ENCODE data around the gene HHAT. TPM values are rescaled to one million over a fixed set of nuclear protein-coding genes. Genes with fewer than 3 reads are reported as not detected.

Gene HHAT
- total RNA-seq, 2 donors from 2014 or later: 7.5 to 9.2 TPM

DNA sequence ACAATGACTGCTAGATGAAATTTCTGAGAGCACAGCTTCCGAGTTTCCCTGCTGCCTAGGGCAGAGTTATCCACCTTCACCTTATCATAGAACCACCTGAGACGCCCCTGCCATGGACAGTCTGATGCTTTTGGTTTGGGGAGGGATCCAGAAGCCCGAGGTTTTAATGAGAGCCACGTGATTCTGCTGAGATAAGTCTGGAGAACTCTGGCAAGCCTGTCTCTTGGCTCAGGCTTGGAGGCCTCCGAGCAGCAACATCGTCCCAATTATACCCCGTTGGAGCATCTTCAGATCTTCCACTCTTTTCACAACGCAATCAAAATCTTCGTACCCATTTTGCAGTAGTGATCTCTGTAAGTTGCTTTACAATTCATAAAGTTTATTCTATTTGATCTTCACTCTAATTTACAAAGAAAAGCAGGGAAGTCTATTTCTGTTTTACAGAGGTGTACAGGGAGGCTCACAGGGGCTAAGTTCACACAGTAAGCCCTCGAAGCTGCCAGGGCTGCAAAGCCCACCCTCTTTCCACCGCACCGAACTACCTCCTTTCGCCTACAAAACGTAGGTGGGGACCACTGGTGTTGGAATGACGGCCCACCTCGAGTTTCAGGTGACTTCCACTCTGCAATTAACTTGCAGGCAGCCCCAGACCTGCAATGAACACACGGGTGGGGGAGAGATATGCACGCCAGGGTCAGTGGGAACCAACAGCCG lies 513 bp upstream of the HHAT start:
- H3K9me3 ChIP-seq (ENCODE audit: control insufficient read depth, low read length, poor library complexity, severe bottlenecking): no peaks in the 10 kb centered on the region
- Mint-ChIP-seq H3K36me3 (ENCODE audit: low read depth) (no peaks in the 10 kb centered on the region), H3K27ac (peak overlapping the region; percentile 97), H3K4me3 (peak overlapping the region; percentile 95), H3K4me1 (peaks cover 34% of the 10 kb centered on the region), H3K27me3 (no peaks in the 10 kb centered on the region)
- DNase-seq (no peak), ATAC-seq (no peak)

DNA sequence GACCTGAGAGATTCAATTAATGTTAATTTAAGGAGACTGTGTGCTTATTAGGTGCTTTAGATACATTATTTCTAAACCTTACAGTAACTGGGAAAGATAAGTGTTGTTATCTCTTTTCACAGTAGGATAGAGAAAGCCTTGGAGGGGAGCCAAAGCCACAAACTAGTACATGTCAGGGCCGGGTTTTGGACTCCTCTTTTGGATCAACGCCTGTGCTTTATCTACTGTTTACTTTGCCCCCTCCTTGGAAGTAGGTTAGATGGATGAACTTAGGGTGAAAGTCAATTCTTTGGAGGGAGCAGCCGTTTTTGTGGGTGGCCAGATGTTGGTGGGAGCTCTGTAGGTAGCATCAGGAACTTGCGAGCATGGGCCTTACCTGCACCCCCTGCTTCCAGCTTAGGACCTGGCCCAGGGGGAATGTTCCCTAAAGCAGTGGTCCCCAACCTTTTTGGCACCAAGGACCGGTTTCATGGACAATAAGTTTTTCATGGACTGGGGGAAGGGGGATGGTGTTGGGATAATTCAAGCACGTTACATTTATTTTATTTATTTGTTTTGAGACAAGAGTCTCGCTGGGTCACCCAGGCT lies 1.7 kb downstream of the HHAT start:
- ATAC-seq (no peak), DNase-seq (no peak)
- Mint-ChIP-seq H3K36me3 (ENCODE audit: low read depth) (no peaks in the 10 kb centered on the region), H3K4me1 (peaks cover 34% of the 10 kb centered on the region), H3K4me3 (peak overlapping the region; percentile 95), H3K27ac (peak overlapping the region; percentile 97), H3K27me3 (no peaks in the 10 kb centered on the region)
- H3K9me3 ChIP-seq (ENCODE audit: control insufficient read depth, low read length, poor library complexity, severe bottlenecking): no peaks in the 10 kb centered on the region

DNA sequence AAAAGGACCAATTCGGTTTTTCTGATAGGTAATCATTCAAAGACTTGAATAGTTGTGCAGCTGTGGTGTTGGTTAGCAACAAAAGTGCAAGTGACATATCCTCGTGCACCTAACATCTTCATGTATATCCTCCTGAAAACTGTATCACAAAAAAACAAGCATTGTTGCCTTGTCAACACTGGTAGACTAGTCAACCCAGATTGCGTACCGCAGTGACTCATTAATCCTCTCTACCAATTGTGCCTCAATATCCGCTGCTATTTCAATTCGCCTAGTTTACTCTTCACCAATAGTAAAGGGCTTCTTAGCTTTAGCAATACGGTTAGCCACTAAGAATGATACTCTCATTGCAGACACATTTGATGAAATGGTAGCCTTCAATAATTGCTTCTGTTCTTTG lies 3.5 kb downstream of the HHAT start:
- ATAC-seq: peak; percentile 75
- DNase-seq: peak in 2 of 3 donors; percentile 17 to 33
- Mint-ChIP-seq H3K36me3 (ENCODE audit: low read depth) (no peaks in the 10 kb centered on the region), H3K4me1 (peaks cover 37% of the 10 kb centered on the region), H3K27me3 (no peaks in the 10 kb centered on the region), H3K27ac (peak overlapping the region; percentile 97), H3K4me3 (peak overlapping the region; percentile 63)
- no peaks in the 10 kb centered on the region for H3K9me3 ChIP-seq (ENCODE audit: control insufficient read depth, low read length, poor library complexity, severe bottlenecking)

- peak; percentile 72 for ATAC-seq
- H3K36me3 Mint-ChIP-seq (ENCODE audit: low read depth): no peaks in the 10 kb centered on the region
- peak overlapping the region; percentile 97 for H3K27ac Mint-ChIP-seq
- DNase-seq: peak in 2 of 3 donors; percentile 34 to 50
- no peaks in the 10 kb centered on the region for H3K9me3 ChIP-seq (ENCODE audit: control insufficient read depth, low read length, poor library complexity, severe bottlenecking)
- peak overlapping the region; percentile 63 for H3K4me3 Mint-ChIP-seq
- H3K4me1 Mint-ChIP-seq: peaks cover 40% of the 10 kb centered on the region
- H3K27me3 Mint-ChIP-seq: no peaks in the 10 kb centered on the region
Observed at GRCh38 chr1:210332719-210333398, 4.2 kb downstream of the HHAT start.

DNA sequence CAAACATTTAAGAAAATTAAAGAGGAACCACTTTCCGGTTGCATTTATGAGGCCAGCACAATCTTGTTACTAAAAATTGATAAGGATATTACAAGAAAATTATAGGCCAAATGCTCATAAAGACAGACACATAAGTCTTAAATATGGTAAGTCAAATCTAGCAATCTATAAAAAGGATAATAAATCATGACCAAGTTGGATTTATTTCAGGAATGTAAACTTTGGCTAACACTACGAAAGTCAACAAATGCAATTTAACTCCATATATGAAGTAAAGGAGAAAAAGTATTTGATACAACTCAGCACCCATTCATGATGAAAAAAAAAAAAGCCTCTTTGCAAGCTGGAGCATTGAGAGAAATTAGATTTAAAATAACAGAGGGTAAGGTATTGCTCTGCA lies 6.3 kb downstream of the HHAT start:
- Mint-ChIP-seq H3K4me1 (peaks cover 28% of the 10 kb centered on the region), H3K27me3 (no peaks in the 10 kb centered on the region), H3K36me3 (ENCODE audit: low read depth) (no peaks in the 10 kb centered on the region), H3K27ac (no peak overlapping the region), H3K4me3 (no peak overlapping the region)
- H3K9me3 ChIP-seq (ENCODE audit: control insufficient read depth, low read length, poor library complexity, severe bottlenecking): no peaks in the 10 kb centered on the region
- DNase-seq: no peak
- ATAC-seq: no peak

DNA sequence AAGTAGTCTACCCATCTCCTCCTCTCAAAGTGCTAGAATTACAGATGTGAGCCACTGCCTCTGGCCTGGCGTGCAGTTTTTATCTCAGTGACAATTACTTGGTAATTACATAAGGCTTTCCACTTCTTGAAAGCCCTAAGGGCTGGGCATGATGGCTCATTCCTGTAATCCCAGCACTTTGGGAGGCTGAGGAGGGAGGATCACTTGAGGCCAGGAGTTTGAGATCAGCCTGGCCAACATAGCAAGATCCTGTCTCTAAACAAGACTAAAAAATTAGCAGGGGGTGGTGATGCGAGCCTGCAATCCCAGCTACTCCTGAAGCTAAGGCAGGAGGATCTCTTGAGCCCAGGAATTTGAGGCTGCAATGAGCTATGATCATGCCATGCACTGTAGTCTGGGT lies 7.7 kb downstream of the HHAT start:
- H3K4me3 Mint-ChIP-seq: no peak overlapping the region
- no peaks in the 10 kb centered on the region for H3K36me3 Mint-ChIP-seq (ENCODE audit: low read depth)

DNA sequence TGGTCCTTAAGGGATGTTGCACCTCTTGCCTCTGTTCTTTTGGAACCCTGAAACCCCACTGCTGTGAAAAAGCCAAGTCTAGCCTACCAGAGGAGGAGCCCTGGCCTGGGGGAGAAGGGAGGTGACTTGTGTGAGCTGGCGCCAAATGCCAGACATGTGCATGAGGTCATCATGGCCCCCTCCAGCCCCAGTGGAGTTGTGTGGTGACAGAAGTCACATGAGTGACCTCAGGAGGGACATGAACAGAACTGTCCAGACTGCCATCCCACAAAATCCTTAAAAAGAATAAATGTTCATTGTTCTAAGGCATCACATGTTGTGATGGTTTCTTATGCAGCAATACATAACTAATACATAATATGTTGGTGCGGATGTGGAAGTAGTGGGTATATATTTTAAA lies 10.8 kb downstream of the HHAT start:
- no peaks in the 10 kb centered on the region for H3K27me3 Mint-ChIP-seq
- no peaks in the 10 kb centered on the region for H3K9me3 ChIP-seq (ENCODE audit: control insufficient read depth, low read length, poor library complexity, severe bottlenecking)
- no peak overlapping the region for H3K4me3 Mint-ChIP-seq
- ATAC-seq: no peak
- H3K27ac Mint-ChIP-seq: no peak overlapping the region
- DNase-seq: no peak
- no peaks in the 10 kb centered on the region for H3K36me3 Mint-ChIP-seq (ENCODE audit: low read depth)
- H3K4me1 Mint-ChIP-seq: peaks cover 27% of the 10 kb centered on the region

More for the DNA sequence above, 7.7 kb downstream of the HHAT start:
- DNase-seq (no peak), ATAC-seq (no peak)
- Mint-ChIP-seq H3K27me3 (no peaks in the 10 kb centered on the region), H3K4me1 (peaks cover 36% of the 10 kb centered on the region), H3K27ac (no peak overlapping the region)
- no peaks in the 10 kb centered on the region for H3K9me3 ChIP-seq (ENCODE audit: control insufficient read depth, low read length, poor library complexity, severe bottlenecking)

- Mint-ChIP-seq H3K36me3 (ENCODE audit: low read depth) (no peaks in the 10 kb centered on the region), H3K4me1 (peaks cover 27% of the 10 kb centered on the region), H3K27me3 (no peaks in the 10 kb centered on the region), H3K27ac (no peak overlapping the region), H3K4me3 (peak overlapping the region; percentile 68)
- DNase-seq (no peak), ATAC-seq (no peak)
- no peaks in the 10 kb centered on the region for H3K9me3 ChIP-seq (ENCODE audit: control insufficient read depth, low read length, poor library complexity, severe bottlenecking)
Observed at GRCh38 chr1:210340311-210340710, 11.6 kb downstream of the HHAT start.

- ATAC-seq (peak; percentile 78), DNase-seq (no peak)
- peaks cover 25% of the 10 kb centered on the region for H3K4me1 Mint-ChIP-seq
- H3K27ac Mint-ChIP-seq: no peak overlapping the region
- no peaks in the 10 kb centered on the region for H3K9me3 ChIP-seq (ENCODE audit: control insufficient read depth, low read length, poor library complexity, severe bottlenecking)
- H3K36me3 Mint-ChIP-seq (ENCODE audit: low read depth): no peaks in the 10 kb centered on the region
- no peaks in the 10 kb centered on the region for H3K27me3 Mint-ChIP-seq
- peak overlapping the region; percentile 68 for H3K4me3 Mint-ChIP-seq
Observed at GRCh38 chr1:210340841-210341240, 12.1 kb downstream of the HHAT start.

DNA sequence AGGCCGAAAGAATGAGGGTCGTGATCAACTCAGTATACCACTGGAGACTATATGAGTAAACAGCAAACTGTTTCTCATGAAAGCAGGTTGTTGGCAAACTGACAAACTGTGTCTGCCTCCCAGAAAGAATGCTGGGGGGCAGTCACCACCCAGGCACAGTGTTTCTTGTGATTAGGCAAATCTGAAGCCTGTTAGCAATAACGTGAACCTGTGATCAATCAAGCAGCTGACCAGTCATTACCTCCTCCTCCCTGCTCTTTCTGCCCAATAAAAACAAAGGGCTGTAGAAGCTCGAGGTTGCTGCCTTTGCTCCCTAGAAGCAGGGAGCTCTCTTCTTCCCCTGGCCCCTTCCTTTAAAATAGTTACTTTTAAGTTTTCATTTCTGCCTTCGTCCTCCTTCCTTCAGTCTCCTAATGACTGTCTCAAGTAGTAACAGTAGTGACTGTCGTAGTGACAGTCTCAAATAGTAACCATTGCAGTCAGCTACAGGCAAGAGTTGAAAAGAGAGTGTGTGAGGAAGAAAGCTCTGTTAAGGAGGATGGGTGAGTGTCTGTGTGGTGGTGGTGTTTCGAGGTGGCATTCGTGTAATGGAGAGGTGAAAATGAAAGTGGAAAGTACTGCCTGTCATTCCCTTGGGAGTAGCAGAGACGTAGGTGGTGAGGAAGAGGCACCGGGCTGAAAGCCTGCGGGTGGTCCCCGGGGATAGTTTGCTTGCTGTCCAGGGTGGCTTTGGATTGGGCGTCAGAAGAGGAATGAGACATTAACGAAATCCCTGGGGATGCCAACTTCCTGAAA lies 14.5 kb downstream of the HHAT start:
- DNase-seq: no peak

DNA sequence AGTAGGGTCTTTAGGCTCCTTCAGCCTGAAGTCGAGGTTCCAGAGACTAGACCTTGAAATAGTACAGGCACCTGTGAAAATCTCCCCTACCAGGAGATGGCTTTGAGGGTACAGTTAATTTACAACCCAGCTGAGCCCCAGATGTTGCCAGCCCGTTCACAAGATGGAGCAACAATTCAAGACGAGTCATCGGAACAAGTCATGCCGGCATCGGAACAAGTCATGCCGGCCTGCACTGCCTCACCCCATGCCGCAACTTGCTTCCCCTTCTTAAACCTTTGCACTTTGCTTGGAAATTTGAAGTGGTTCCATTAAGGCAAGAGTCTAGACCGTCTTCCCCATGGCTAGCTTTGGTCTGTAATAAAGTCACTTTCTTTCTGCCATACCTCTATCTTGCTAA lies 16.0 kb downstream of the HHAT start:
- Mint-ChIP-seq H3K27me3 (no peaks in the 10 kb centered on the region), H3K36me3 (ENCODE audit: low read depth) (no peaks in the 10 kb centered on the region), H3K4me3 (no peak overlapping the region), H3K4me1 (peaks cover 26% of the 10 kb centered on the region), H3K27ac (no peak overlapping the region)
- ATAC-seq (no peak), DNase-seq (no peak)
- H3K9me3 ChIP-seq (ENCODE audit: control insufficient read depth, low read length, poor library complexity, severe bottlenecking): no peaks in the 10 kb centered on the region

More for the DNA sequence above, 14.5 kb downstream of the HHAT start:
- Mint-ChIP-seq H3K36me3 (ENCODE audit: low read depth) (no peaks in the 10 kb centered on the region), H3K27ac (no peak overlapping the region), H3K27me3 (no peaks in the 10 kb centered on the region), H3K4me3 (no peak overlapping the region), H3K4me1 (peaks cover 26% of the 10 kb centered on the region)
- H3K9me3 ChIP-seq (ENCODE audit: control insufficient read depth, low read length, poor library complexity, severe bottlenecking): no peaks in the 10 kb centered on the region
- peak; percentile 40 for ATAC-seq

DNA sequence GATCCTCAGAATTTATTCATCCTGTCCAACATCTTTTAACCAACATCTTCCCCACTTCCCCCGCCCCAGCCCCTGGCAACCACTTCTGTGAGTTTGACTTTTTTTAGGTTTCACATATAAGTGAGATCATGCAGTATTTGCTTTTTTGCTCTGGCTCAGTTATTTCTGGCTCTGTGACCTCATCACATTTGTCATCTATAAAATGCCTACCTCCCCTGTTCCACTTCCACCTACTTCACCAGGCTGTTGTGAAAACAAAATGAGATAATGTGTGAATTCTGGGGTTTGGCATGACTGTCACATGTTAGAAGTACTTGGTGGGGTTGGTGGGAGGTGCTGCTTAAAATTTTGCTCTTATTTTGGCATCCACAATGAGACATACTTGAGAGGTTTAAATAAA lies 18.4 kb downstream of the HHAT start:
- DNase-seq (no peak), ATAC-seq (no peak)
- Mint-ChIP-seq H3K4me3 (no peak overlapping the region), H3K27me3 (no peaks in the 10 kb centered on the region), H3K36me3 (ENCODE audit: low read depth) (peaks cover 2% of the 10 kb centered on the region), H3K27ac (peak overlapping the region; percentile 29), H3K4me1 (peaks cover 11% of the 10 kb centered on the region)
- H3K9me3 ChIP-seq (ENCODE audit: control insufficient read depth, low read length, poor library complexity, severe bottlenecking): no peaks in the 10 kb centered on the region

DNA sequence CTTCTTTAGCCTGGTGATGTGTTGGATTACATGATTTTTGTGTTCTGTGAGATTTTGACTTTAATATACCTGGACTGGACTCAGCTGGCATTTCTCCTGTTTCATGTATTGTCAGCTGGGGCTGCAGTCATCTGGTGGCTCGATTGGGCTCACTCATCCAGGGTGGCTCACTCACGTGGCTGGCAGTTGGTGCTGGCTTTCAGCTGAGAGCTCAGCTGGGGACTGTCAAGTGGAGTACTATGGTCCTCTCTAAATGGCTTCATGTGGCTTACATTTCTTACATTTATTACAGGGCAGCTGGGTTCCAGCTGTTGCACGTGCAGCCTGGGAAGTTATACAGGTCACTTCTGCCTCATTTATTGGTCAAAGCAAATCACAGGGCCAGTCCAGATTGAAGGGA lies 22.8 kb downstream of the HHAT start:
- peaks cover 10% of the 10 kb centered on the region for H3K4me1 Mint-ChIP-seq
- DNase-seq (no peak), ATAC-seq (no peak)
- peaks cover 5% of the 10 kb centered on the region for H3K36me3 Mint-ChIP-seq (ENCODE audit: low read depth)
- no peaks in the 10 kb centered on the region for H3K9me3 ChIP-seq (ENCODE audit: control insufficient read depth, low read length, poor library complexity, severe bottlenecking)
- no peaks in the 10 kb centered on the region for H3K27me3 Mint-ChIP-seq
- H3K4me3 Mint-ChIP-seq: no peak overlapping the region
- H3K27ac Mint-ChIP-seq: no peak overlapping the region
